ENCODE data around the gene ZNF746. TPM values are rescaled to one million over a fixed set of nuclear protein-coding genes. Genes with fewer than 3 reads are reported as not detected.

ZNF746 gene
- polyA plus RNA-seq, 2 of the 4 experiments (the other 2 are of a cell fraction), result 6.8 to 10.7 TPM

DNA sequence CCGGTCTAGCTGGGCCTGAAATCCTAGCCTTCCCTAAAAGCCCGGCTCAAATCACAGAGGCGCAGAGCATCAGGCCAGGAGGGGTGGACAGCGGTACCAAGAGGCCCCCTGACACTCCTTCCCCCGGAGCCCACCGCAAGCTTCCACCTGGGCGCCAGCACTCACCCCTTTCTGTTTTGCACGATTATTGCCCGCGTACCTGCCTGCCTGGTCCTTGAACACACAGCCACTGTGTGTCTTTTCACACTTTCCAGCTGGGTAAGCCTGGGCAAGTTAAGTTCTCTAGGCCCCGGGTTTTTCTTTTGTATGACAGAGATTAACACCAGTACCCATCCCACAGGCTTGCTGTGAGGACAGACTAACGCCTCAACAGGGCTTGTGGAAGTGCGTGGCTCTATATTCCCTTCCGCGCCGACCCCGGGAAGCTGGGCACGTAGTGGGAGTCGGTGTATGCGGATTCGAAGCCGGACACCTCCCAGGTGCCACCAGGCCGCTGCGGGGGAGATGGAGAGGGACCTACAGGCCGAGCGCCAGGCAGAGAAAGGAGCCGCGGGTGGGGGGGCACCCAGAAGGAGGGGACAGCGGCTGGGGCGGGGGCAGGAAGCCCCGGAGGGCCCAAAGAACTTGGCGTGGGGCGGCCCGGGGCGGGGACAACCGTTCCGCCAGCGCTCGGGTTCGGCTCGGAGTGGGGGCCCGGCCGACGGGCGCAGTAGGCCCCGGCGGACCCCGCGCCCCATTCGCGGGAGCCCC is 792 bp downstream of the ZNF746 start (continued):
- TF ChIP-seq, protein P1, sequence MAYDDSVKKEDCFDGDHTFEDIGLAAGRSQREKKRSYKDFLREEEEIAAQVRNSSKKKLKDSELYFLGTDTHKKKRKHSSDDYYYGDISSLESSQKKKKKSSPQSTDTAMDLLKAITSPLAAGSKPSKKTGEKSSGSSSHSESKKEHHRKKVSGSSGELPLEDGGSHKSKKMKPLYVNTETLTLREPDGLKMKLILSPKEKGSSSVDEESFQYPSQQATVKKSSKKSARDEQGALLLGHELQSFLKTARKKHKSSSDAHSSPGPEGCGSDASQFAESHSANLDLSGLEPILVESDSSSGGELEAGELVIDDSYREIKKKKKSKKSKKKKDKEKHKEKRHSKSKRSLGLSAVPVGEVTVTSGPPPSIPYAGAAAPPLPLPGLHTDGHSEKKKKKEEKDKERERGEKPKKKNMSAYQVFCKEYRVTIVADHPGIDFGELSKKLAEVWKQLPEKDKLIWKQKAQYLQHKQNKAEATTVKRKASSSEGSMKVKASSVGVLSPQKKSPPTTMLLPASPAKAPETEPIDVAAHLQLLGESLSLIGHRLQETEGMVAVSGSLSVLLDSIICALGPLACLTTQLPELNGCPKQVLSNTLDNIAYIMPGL (CRISPR knock-in tag; IDR thresholded peaks at IDR 0.05; ENCODE audit: borderline replicate concordance), result no peak
- TF ChIP-seq JUN (IDR thresholded peaks at IDR 0.05) (no peak), SREBF2 (IDR thresholded peaks at IDR 0.05) (no peak), RCOR1 (IDR thresholded peaks at IDR 0.05; ENCODE audit: low read depth, low read length) (no peak), ESRRA (IDR thresholded peaks at IDR 0.05; ENCODE audit: borderline replicate concordance, low read length) (no peak), TFCP2L1 (CRISPR knock-in tag; IDR thresholded peaks at IDR 0.05) (no peak)

GRCh38 chr7:149495785-149496641 is 1.6 kb downstream of the ZNF746 start:
- 43% methylated on average over 13 of the region's 13 CpGs for WGBS (ENCODE audit: missing lambda C conversion rate)
- peak overlapping the region; percentile 83 for H3K4me2 ChIP-seq
- ChIA-PET CTCF (interaction anchor here (1.0 to 2.9 kb wide), 9 partner anchors 9 to 186 kb away, joined by 3 to 11 read pairs (median 4); no protein-coding TSS in a partner anchor), POLR2A (interaction anchor here (0.6 to 2.2 kb wide), 5 partner anchors 14 to 234 kb away, joined by 3 to 10 read pairs (median 4); partner anchors contain the start of genes ZNF777 and ZNF783)
- FAIRE-seq (no peak), ATAC-seq (peak; percentile 12 to 64; a peak in 4 of 6 replicates), DNase-seq (ENCODE audit: low read depth in 1 of 2, low spot score in 1 of 2) (peak in 1 of 2 experiments; percentile 68)
- TF ChIP-seq, protein P2, sequence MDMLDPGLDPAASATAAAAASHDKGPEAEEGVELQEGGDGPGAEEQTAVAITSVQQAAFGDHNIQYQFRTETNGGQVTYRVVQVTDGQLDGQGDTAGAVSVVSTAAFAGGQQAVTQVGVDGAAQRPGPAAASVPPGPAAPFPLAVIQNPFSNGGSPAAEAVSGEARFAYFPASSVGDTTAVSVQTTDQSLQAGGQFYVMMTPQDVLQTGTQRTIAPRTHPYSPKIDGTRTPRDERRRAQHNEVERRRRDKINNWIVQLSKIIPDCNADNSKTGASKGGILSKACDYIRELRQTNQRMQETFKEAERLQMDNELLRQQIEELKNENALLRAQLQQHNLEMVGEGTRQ (IDR thresholded peaks at IDR 0.05), result peak; percentile 22; the same call in 1 of the 2 replicates
- TF ChIP-seq MAX (IDR thresholded peaks at IDR 0.05) (0 out of 2 replicates have a peak, but pooled peaks have one; percentile 26), E2F6 (IDR thresholded peaks at IDR 0.05; ENCODE audit: borderline replicate concordance, low read depth) (no peak), HOXA7 (CRISPR knock-in tag; IDR thresholded peaks at IDR 0.05) (no peak)
- H3K4me3 ChIP-seq, result peak overlapping the region; percentile 100
- peak overlapping the region; percentile 99 to 100 for H3K27ac ChIP-seq
- no peaks in the 10 kb centered on the region for H3K9me3 ChIP-seq
- peaks cover 19% of the 10 kb centered on the region for H3K4me1 ChIP-seq

DNA sequence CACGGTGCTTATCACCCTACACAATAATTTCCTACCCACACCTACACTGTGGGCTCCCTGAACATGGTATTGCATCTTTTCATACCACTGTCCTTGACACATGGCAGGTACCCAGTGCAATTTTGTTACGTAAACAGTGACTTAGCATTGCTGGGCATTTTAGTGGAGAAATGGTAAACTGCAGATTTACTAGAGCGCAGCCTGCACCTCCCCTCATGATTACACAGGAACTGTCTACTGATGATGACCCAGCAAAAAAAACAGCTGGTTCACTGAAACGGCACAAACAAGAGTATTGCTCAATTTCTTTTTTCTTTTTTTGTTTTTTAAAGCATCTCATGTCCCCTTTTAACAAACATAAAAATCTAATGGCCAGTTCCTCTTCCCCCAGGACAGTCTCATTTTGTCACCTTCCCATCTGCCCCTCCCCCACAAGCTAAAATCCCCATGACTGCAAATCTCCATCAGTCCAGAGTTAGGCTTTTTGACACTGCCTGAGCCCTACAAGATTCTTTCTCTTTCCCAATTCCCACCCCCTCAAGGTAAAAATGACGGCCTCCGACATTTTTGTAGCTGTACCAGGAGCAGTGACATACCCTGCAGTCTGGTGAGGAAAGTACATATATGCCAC is 2.8 kb downstream of the ZNF746 start:
- FAIRE-seq (no peak), ATAC-seq (no peak), DNase-seq (ENCODE audit: low read depth in 1 of 2, low spot score in 1 of 2) (peak in 1 of 2 experiments; percentile 66)
- peak overlapping the region; percentile 83 for H3K4me2 ChIP-seq
- no peaks in the 10 kb centered on the region for H3K9me3 ChIP-seq
- peaks cover 19% of the 10 kb centered on the region for H3K4me1 ChIP-seq
- CTCF ChIA-PET, result interaction anchor here (1.0 to 2.9 kb wide), 7 partner anchors 8 to 131 kb away, joined by 3 to 11 read pairs (median 4); no protein-coding TSS in a partner anchor
- peak overlapping the region; percentile 99 to 100 for H3K27ac ChIP-seq
- TF ChIP-seq HEYL (CRISPR knock-in tag; IDR thresholded peaks at IDR 0.05), result no peak
- peak; percentile 80 for TF ChIP-seq NFE2L2 (conservative IDR thresholded peaks at IDR 0.05; ENCODE audit: low read length)
- no peak for TF ChIP-seq SMC3 (IDR thresholded peaks at IDR 0.05)
- TF ChIP-seq POLR2A (IDR thresholded peaks at IDR 0.05; ENCODE audit: low read length), result no peak
- peak; percentile 96 for TF ChIP-seq MAFK (IDR thresholded peaks at IDR 0.05; ENCODE audit: partially characterized antibody)
- no peak for TF ChIP-seq ZFP36 (IDR thresholded peaks at IDR 0.05; ENCODE audit: borderline replicate concordance, partially characterized antibody)
- TF ChIP-seq CBX8 (IDR thresholded peaks at IDR 0.05), result no peak
- no peak for TF ChIP-seq CHD2 (IDR thresholded peaks at IDR 0.05; ENCODE audit: low read length, partially characterized antibody)
- TF ChIP-seq HOXA7 (CRISPR knock-in tag; IDR thresholded peaks at IDR 0.05), result no peak
- no peak for TF ChIP-seq KDM1A (IDR thresholded peaks at IDR 0.05; ENCODE audit: low read depth)
- no peak for TF ChIP-seq EHF (CRISPR knock-in tag; IDR thresholded peaks at IDR 0.05)
- TF ChIP-seq CEBPB (IDR thresholded peaks at IDR 0.05), result peak; percentile 40 to 51; a peak in 3 of 4 replicates
- TF ChIP-seq, protein P1 (CRISPR knock-in tag; IDR thresholded peaks at IDR 0.05; ENCODE audit: borderline replicate concordance), result no peak
- TF ChIP-seq ESRRA (IDR thresholded peaks at IDR 0.05; ENCODE audit: borderline replicate concordance, low read length), result no peak
- TF ChIP-seq CHD4 (IDR thresholded peaks at IDR 0.05; ENCODE audit: borderline replicate concordance), result no peak
- TF ChIP-seq, protein P3, sequence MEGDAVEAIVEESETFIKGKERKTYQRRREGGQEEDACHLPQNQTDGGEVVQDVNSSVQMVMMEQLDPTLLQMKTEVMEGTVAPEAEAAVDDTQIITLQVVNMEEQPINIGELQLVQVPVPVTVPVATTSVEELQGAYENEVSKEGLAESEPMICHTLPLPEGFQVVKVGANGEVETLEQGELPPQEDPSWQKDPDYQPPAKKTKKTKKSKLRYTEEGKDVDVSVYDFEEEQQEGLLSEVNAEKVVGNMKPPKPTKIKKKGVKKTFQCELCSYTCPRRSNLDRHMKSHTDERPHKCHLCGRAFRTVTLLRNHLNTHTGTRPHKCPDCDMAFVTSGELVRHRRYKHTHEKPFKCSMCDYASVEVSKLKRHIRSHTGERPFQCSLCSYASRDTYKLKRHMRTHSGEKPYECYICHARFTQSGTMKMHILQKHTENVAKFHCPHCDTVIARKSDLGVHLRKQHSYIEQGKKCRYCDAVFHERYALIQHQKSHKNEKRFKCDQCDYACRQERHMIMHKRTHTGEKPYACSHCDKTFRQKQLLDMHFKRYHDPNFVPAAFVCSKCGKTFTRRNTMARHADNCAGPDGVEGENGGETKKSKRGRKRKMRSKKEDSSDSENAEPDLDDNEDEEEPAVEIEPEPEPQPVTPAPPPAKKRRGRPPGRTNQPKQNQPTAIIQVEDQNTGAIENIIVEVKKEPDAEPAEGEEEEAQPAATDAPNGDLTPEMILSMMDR (IDR thresholded peaks at IDR 0.05), result no peak
- POLR2A ChIA-PET, result interaction anchor here (1.1 to 2.2 kb wide), 3 partner anchors 34 to 233 kb away, joined by 4 to 10 read pairs (median 4); partner anchors contain the start of genes ZNF777 and ZNF783
- H3K4me3 ChIP-seq, result no peak overlapping the region
- 67% methylated on average over 6 of the region's 6 CpGs for WGBS (ENCODE audit: missing lambda C conversion rate)

Measured in A549 (cell line).